Activated CD8-positive, alpha-beta memory T cell treated with anti-CD3 and anti-CD28 coated beads, Interleukin-2, amount 50 U/mL, for 4 hours (primary cell): ENCODE results near the gene ZNF462.

Experiments
- DNase-seq: peaks from one replicate; pipeline ENCODE4 v3.0.0-alpha.2; 2020

The ZNF462 gene

DNA sequence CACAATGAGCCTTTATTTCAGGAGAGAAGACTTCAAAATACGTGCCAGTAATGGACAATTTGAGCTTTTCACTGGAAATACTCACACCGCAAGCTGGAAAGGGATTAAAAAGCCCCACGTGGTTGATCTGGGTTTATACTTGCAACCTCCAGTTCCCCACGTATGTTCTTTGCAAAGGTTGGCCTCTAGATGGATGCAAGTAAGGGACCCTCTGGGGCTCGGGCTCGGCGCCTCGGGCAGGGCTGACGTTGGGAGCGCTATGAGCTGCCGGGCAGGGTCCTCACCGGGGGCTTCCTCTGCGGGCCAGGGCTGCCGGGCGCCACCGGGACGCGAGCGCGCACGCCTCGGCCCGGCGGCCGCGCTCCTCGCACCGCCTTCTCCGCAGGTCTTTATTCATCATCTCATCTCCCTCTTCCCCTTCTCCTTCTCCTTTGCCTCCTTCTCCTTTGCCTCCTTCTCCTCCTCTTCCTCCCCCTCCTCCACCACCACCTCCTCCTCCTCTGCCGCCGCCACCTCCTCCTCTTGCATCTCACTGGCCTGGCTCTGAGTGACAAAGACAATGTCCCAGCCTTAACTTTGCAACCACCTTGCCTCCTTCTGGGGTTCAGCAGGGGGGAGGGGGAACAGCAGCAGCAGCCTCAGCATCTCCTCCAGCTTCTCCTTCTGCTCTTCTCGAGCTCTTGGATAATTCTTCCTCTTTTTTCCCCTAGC is 701 bp upstream of the ZNF462 start:
- no peak for DNase-seq

DNA sequence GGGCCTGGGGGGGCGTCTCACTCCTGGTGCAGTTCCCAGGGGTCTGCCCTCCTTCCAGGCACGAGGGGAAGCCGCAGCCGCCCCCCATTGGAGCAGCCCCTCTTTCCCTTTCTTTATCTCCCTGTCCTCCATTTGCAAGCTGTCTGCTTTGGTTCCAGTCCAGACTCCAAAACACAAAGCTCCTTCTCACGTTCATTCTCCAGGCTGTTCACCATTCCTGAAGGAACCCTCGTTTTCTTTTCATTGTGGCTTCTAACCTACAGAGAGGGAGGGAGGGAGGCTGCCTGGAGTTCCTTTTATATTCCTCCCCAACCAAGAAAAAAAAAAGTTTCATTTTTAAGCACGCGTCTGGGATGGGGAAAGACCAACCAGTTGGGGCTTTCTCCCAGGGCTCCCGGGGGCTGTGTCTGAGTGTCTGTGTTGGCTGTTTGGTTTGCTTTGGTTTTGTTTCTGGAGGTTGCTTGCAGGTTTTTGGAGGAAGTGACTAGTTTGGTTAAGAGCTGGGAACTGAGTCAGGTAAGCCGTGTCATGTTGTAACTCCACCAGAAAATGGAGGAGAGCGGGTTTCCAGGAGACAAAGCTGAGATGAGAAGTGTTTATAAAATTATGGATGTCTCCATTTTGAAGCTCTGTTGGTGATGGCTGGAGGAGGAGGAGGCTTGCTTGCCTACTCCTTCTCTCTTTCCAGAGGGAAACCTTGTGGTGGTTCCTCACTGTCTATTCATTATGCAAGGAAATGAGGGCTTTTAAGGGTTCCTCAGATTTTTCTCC is 1.6 kb downstream of the ZNF462 start:
- DNase-seq, result no peak

- DNase-seq, result no peak
Observed at GRCh38 chr9:106866243-106866642, 3.3 kb downstream of the ZNF462 start.

GRCh38 chr9:106867286-106867685 is 4.3 kb downstream of the ZNF462 start:
- DNase-seq, result no peak

DNA sequence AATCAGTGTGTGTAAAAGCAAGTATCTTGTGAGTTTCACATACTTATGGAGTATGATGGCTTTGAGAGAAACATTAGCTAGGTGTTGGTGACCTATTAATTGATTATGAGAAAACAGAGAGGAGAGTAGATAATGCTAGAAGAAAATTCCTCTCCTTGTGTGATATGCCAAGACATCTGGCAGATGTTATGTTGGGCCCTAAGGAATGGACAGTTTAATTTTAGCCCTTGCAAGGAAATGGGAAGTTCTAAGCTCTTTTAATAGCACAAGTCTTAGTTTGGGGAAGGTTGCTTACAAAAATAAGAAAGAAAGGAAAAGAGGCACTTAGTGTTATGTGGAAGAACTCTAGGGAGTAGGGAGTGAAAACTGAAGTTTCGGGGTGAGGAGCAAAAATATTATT is 5.1 kb downstream of the ZNF462 start:
- no peak for DNase-seq

DNA sequence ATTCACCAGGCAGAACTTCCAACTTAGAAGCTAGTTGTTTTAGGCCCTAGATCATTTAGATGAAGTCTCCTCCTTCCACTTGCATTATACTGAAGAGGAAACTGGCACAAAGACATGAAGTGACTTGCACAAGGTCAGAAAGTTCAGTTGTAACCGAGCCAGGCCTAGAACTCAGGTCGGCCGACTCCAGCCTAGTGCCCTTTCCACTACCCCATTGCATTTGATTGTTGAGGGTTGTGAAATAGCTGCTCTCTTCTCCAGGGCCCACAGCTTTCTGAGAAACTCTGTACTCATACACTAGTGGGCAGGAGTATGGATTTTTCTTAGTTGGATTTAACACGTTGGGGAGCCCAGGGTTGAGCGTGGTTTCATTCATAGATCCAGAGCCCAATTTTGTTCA is 5.6 kb downstream of the ZNF462 start:
- no peak for DNase-seq

DNA sequence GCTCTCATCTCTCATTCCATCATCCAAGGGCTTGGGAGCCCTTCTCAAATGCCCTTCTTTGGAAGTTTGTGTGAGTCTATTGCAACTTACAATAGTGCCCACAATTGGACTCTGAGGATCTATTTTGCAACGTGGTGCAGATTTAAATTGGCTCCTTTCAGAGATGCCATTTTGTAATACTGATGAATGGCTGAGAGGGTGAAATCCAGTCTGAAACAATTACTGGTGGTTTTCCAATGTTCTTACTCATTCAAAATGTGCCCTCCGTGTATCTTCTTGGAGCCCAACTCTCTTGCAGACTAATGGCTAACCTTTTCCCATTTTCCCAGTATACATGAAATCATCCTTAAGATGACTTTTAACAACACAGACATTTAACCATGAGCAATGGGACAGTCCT is 6.1 kb downstream of the ZNF462 start:
- DNase-seq, result no peak

DNA sequence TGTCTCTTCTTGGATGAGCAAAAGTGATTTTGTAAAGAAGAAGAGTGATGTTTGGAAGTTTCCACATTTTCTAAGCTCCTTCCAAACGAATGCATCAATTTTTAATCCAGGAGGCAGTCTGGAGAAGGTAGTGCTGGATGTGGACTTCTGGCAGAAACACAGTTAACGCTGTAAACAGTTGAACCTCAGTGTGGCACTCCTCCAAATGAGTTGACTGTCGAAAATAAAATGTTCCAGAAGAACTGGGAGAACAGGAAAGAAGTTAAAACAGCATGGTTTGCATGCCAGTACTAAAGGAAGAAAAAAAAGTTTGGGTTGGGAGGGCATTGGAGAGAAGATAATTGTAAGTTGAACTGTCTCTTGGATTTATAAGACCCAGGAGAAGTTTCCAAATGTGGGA is 6.5 kb downstream of the ZNF462 start:
- DNase-seq, result no peak

GRCh38 chr9:106872641-106873040 is 9.7 kb downstream of the ZNF462 start:
- DNase-seq, result no peak

DNA sequence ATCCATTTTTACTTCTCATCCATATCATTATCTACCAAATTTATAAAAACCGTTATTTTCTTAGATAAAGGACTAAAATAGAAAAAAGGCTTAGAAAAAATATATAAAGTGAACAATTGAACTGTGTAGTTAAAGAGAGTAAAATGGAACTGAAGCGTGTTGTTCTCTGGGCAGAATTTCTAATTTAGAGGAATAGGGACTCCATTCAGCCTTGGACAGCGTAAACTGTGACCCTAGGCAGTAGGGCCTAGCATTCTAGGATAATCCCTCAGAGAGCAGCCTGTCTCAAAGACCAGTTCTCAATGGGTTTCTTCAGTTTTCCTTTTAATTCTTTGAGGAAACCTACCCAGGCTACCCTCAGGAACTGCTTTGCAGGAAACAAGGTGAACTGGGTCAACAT is 11.1 kb downstream of the ZNF462 start:
- DNase-seq, result no peak

- DNase-seq, result no peak
Observed at GRCh38 chr9:106874652-106875051, 11.7 kb downstream of the ZNF462 start.

GRCh38 chr9:106875529-106875928 is 12.6 kb downstream of the ZNF462 start:
- DNase-seq, result no peak

DNA sequence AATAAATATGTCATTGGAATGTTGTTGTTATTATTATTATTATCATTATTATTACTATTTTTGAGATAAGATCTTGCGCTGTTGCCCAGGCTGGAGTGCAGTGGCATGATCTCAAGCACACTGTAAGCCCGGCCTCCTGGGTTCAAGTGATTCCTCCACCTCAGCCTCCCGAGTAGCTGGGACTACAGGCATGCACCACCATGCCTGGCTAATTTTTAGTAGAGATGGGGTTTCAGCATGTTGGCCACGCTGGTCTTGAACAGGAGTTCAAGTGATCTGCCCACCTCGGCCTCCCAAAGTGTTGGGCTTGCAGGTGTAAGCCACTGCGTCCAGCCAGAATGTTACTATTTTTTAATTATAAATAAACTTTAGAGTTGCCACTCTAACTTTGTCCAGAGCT is 14.4 kb downstream of the ZNF462 start:
- DNase-seq, result no peak

DNA sequence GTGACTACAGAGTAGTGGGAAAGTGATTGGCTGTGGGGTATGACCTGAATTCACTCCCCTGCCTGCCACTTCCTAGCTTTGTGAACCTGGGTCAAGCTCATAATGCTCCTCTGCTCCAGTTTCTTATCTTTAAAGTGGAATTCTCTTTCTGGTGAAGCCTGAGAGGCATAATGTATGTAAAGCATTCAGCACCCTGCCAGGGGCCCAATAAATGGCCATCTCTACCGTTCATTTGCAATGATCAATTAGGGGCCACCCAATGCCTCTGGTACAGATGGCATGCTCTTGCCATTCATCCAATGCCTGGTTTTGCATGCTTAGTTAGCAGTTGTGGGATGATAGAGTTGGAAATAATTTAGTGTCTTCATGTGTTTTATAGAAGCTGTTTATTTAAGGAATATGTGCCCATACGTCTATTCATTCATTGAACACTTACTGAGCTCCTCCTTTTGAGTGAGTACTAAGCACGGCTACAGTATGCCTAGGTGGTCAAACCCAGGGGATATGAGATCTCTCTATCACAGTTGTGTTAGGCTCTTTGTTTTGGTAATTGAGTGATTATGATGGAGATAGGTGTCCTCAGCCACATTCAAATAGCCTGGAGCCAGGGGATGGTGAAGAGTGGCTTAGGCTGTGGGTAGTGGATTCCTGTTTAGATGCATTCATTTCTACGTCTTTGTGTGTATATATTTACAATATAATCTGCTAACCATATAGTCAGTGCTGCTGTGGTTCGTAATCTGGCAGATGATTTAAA is 15.3 kb downstream of the ZNF462 start:
- no peak for DNase-seq

GRCh38 chr9:106878934-106879333 is 16.0 kb downstream of the ZNF462 start:
- no peak for DNase-seq

DNA sequence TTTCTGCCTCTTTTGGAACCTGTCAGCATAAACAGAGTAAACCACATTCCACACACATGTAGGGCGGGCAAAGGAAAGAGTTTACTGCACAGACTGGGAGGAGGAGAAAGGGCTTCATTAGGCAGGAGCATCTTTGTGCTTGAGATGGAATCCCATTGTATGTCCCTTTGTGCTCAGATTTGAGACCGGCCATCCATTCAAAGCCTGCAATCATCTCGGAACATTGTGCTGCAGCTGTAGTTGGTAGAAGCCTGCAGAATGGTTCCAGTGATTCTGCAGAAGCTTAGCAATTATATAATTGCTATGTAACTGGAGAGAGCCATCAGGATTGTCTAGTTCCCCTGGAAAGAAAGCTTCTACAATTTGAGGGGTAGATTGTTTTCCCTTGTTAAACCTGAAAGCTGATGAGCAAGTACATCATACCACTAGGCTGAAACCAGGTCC is 16.5 kb downstream of the ZNF462 start:
- DNase-seq, result no peak

DNA sequence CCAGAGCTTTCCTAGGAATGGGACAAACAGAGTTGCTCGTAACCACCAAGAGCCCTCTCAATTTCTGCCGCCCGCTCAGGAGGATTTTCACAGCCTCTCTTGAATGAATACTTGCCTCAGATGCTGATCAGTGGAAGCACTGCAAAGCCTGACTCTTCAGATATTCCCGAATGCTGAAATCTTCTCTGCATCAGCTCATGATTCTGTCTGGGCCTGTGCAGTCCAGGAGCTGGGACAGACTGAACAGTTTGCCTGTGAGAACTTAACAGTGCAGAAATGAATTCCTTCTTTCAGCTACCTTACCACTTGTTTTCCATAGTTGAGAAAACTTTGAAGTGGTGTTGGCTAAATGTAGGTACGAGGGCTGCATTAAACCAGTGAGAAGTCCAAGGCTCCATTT is 17.1 kb downstream of the ZNF462 start:
- DNase-seq, result no peak

DNA sequence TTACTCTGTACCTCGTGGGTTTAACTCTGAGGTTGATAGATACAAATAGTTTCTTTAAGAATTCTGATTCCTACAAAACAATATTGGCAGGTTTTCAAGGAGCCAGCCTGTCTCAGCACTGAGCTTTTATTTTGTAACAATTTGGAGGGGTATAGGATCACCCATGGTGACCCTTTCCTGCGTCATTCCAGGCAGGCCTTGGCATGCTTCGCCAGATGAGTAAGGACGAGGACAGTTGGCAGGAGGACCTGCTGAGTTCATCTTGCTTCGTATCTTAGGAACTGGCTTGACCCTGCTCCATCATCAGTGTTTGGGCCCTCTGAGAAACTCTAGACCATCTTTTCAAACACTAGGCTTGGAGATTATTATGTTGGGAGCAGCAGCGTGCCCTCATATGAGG is 17.9 kb downstream of the ZNF462 start:
- DNase-seq, result no peak

GRCh38 chr9:106883030-106883429 is 20.1 kb downstream of the ZNF462 start:
- no peak for DNase-seq

DNA sequence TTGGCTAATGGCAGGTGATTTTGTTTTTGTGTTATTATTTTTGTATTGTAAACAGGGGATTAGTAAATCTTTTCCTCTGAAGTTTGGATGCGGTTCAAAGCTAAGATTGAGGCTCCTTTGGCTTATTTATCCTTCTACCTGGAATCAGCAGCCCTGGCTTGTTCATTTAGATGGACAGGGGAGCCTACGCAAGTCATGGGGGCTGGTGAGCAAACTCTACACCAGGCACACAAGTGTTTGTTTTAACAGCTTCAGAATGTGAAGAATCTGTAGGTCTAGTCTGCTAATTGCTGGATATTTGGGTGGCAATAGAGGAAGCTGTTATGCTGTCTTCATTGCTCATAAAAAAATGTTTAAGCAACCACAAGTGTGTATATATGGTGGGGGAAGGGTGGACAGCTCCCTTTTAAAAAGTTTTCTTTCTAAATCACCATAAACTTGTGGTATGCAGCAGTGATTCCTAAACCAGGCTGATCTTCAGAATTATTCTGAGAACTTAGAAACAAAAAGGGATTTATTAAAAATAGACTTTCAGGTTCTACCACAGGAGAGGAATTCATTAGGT is 20.7 kb downstream of the ZNF462 start:
- DNase-seq, result no peak

DNA sequence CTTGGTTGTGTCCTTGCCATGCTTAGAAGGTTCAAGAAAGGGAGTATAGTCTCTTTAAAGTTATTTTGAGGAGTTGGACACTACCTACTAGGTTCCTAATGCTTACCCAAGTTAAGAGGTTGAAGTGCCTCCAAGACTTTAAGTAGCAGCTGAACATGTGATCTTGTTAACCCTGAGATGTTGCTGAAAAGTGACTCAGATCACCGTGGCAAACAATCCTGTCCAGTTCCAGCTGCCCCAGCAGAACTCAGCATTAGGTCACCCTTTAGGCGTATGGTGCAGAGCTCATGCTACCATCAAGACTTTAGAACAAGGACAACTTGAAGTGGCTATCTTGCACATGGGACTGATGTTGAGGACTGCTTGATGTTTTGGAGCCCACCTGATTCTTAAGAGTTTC is 22.5 kb downstream of the ZNF462 start:
- no peak for DNase-seq

DNA sequence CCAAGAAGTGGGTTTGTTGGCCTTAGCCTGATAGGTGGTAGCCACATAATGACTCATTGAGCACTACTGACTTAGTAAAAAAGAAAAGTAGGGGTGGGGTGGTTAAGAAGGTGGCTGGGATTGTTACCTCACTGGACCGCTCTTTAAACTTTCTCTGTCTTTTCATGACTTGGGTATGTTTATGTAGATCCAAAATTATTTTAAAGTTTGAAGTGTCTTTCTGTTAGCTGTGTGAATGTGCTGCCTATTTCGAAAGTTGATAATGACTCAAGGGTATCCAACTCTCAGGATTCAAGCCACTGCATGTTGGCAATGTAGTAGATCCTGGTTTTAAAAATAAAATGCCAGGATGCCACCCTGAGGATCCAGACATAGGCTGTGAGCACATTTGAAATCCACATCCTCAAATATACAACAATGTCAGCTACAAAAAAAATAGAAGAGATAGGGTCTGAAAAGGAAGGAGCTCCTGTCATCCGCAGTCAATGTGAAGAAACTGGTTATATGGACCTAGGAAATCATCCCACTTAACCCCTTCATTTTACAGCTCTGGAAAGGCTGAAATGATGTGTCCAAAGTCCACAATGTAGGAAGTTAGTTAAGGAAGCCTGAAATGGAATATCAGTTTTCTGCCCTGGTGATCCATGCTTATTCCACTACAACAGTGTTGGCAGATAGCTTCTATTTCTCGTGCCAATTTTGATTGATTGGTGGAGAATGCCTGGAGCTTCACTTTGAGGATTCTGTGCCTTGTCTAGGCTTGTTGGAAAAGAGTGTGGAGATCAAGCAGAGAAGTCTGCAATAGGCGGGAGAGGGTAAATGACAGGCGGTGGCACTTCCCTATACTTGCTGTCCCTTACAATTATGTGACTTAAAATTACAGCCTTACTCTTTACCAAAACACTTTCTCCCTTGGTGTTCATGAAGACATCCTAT is 23.4 kb downstream of the ZNF462 start:
- no peak for DNase-seq
